ENCODE measurements around the gene UROD.
"Not testable (repeated sequence)": the region's sequence is repeated elsewhere in the genome, so short reads cannot be mapped to it uniquely, and the experiment has no call there.

Gene UROD

DNA sequence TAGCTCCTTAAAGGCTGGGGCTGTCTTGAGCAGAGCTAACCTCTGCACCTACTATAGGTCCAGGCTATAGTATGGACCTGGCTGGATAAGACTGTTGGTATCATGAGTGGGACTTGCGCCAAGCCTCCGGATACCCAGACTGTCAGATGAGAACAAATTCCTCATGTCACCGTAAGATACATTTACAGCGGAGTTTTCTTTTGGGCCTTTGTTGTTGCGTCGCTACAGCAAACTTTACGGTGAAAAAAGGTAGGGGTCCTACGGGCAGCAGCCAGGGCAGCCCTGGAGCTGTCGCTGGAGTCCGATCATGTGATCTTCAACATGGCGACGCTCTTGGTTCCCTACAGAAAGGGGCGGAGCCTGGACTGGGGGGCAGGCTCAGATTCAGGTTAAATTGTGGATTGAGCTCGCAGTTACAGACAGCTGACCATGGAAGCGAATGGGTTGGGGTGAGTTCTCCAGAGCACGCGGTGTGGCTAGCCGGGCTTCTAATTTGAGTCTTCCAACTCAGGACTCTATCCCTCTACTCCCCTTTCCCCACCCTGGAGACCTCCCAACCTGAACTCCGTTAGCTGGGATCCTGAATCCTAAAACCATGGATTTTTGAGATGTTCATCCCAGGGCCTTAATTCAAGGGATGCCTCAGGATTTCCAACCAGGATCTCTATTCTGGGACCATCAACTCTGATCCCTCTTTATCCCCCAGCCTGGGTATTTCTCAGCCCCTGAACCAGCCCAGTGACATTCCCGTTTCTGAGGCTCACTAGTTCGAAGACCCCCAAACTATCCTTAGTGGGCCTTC is at the start of gene UROD:
Gene UROD (plus strand): TSS at position 418 of the 802 bp plus-strand sequence. CDS start 12 bp downstream, at position 430.
- DNase-seq (ENCODE audit: low spot score): peak; percentile 91

DNA sequence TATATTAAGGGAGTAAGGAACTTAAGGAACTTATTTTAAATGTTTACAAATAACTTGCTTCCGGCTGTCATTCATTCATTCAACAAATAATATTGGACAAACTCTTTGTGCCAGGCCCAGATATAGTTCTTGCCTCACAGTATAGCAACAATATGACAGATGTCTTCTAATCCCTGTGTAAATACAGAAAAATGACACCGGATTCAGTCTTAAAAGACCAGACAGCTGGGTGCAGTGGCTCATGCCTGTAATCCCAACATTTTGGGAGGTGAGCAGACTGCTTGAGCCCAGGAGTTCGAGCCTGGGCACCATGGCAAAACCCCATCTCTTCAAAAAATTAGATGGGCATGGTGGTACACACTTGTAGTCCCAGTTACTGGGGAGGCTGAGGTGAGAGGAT is 49.3 kb upstream of the UROD start:
- no peak for DNase-seq (ENCODE audit: low spot score)

DNA sequence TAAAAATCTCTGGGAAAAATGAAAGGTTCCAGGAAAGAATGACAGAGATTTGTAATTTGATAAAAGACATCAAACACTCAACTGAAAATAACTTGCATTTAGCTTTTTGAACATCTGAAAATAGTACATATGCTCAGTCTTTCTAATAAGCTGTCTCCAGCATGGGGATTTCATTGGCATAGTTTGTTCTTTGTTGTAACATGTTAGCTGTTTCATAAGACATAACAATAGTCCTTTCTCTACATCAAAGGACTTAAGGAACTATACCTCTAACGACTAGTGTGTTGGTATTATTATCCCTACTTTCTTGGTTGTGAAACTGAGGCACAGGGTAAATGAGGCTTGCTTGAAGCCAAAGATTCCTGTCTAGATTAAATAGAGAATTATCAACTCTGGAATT is 47.7 kb upstream of the UROD start:
- no peak for DNase-seq (ENCODE audit: low spot score)

DNA sequence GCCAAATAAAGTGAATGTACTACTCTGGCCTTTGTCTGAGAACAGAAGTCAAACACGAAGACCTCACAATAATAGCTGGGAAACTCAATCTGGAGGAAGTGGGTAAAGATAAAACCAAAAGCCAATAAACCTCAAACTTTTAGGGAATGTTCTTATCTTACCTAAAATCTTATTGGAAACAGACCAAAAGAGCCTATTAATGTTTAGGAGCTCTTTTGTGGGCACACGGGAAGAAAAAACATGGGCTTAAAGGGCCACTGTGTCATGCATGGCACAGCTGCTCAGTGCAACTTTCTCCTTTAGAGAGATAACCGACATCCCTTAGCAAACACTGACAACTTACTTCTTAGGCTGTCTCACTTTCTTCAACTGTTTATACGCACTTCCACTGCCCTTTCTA is 41.7 kb upstream of the UROD start:
- DNase-seq (ENCODE audit: low spot score): no peak

DNA sequence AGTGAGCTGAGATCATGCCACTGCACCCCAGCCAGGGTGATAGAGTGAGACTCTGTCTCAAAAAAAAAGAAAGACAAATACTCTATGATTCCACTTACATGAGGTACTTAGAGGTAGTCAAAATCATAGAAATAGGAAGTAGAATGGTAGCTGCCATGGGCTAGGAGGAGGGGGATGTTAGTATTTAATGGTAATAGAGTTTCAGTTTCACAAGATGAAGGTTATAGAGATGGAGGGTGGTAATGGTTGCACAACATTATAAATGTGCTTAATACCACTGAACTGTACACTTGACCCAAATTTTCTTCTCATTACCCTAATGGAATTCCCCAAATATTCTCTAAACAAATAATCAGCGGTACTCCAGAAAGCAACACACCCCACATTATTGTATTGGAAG is 38.4 kb upstream of the UROD start:
- no peak for DNase-seq (ENCODE audit: low spot score)

DNA sequence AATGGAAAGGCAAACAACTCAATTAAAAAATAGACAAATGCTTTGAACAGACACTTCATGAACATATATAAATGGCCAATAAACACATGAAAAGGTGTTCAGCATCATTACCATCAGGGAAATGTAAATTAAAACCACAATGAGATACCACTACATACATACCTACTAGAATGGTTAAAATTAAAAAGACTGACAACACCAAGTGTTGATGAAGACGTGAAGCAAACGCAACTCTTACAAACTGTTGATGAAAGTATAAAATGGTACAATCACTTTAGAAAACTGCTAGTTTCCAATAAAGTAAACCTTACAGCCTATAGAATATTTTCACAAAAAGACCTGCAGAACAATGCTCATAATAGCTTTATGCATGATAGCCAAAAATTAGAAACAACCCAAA is 35.8 kb upstream of the UROD start:
- no peak for DNase-seq (ENCODE audit: low spot score)

DNA sequence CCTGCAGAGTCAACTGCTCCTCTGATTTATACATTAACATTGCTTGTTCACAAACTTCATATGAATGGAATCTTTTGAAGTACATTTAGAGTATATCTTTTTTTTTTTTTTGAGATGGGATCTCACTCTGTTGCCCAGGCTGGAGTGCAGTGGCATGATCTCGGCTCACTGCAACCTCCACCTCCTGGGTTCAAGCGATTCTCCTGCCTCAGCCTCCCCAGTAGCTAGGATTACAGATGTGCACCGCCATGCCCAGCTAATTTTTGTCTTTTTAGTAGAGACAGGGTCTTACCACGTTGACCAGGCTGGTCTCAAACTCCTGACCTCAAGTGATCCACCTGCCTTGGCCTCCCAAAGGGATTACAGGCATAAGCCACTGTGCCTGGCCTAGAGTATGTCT is 34.7 kb upstream of the UROD start:
- DNase-seq (ENCODE audit: low spot score): not testable (repeated sequence)

DNA sequence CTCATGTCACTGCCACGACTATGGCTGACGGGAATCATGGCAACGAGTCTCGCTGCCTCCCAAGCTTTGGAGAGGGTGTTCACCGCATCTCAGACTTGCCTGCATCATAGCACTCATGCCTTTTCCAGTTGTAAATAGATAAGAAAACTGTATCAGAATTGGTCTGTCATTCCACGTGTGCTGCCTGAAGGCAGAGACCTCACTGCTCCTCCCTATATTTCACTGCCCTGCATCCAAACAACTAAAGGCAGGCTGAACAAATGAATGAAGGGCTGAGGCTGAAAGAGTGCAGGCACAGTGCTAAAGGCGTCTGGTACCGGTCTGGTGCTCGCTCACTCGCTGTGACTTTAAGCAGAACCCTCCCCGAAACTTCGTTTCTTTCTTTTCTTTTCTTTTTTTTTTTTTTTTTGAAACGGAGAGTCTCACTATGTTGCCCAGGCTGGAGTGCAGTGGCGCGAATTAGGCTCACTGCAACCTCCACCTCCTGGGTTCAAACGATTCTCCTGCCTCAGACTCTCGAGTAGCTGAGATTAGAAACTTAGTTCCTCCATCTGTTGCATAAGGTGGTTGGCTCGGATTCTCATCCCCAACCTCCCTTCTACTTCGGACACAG is 26.2 kb upstream of the UROD start:
- no peak for DNase-seq (ENCODE audit: low spot score)

DNA sequence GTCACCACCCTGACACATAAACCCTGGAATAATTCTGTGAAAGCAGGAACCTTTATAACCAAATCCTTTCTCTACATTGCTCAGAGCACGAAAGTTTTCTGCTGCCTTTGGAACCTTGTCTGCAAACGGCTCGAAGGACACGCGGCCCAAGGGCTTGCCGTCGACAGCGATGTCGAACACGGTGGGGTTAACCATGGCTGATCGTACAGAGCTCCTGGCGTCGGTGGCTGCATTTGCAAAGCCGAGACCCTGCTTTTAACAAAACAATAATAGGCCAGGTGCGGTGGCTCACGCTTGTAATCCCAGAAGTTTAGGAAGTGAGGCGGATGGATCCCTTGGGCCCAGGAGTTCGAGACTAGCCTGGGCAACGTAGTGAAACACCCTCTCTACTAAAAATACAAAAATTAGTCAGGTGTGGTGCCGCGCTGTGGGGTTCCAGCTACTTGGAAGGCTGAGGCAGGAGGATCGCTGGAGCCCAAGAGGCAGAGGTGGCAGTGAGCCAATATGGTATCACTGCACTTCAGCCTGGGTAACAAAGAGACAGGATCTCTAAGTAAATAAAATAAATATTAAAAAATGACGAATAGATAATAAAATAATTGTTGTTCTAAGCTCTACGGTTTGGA is 23.4 kb upstream of the UROD start:
- DNase-seq (ENCODE audit: low spot score): no peak

DNA sequence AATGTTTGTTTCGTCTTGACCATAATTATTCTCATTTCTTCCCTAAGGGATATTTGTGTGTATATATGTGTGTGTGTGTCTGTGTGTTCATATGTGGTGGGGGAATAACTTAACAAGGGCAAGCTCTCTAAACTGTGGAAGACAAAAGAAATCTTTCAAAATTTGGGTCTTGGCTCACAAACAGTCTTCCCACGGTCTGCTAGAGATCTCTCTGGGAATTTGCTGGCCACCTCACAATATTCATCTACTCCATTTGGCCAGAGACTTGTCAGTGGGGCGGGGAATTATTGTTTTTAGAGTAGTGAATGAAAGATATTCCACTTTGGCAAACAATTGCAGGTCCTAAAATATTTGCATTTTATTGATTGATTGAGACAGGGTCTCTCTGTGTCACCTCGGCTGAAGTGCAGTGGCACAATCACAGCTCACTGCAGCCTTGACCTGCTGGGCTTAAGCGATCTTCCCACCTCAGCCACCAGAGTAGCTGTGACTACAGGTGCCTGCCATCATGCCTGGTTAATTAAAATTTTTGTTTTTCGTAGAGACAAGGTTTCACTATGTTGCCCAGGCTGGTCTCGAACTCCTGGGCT is 17.6 kb upstream of the UROD start:
- no peak for DNase-seq (ENCODE audit: low spot score)

DNA sequence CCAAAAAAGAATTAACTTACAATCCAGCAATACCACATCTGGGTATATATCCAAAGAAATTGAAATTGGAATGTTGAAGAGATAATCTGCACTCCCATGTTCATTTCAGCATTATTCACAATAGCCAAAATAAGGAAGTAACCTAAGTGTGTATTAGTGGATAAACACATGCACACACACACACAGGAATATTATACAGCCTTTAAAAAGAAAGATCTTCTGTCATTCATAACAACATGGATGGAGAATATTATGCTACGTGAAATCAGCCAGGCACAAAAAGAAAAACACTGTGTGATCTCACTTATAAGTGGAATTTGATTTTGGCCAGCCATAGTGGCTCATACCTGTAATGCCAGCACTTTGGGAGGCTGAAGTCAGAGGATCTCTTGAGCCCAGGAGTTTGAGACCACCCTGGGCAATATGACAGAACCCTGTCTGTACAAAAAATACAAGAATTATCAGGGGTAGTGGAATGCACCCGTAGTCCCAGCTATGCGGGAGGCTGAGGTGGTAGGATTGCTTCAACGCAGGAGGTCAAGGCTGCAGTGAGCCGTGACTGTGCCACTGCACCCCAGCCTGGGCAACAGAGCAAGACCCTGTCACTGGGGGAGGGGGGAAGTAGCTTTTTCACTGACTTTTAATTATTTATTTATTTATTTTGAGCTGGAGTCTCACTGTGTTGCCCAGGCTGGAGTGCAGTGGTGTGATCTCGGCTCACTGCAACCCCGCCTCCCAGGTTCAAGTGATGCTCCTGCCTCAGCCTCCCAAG is 16.4 kb upstream of the UROD start:
- no peak for DNase-seq (ENCODE audit: low spot score)

DNA sequence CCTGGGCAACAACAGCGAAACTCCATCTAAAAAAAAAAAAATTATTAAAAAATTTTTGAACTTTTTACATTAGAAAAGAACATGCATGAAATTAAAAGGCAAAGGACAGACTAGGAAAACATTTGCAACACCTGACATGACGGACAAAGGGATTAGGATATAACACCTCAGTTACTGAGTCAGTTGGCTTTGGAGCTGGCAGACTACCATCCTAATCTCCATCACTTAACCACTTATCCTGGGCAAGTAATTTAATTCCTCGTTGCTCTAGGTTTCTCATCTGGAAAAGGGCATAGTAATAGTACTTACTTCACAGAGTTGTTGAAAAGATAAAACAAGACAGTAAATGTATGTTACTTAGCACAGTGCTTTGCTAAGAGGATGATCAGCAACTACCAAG is 12.8 kb upstream of the UROD start:
- DNase-seq (ENCODE audit: low spot score): no peak

DNA sequence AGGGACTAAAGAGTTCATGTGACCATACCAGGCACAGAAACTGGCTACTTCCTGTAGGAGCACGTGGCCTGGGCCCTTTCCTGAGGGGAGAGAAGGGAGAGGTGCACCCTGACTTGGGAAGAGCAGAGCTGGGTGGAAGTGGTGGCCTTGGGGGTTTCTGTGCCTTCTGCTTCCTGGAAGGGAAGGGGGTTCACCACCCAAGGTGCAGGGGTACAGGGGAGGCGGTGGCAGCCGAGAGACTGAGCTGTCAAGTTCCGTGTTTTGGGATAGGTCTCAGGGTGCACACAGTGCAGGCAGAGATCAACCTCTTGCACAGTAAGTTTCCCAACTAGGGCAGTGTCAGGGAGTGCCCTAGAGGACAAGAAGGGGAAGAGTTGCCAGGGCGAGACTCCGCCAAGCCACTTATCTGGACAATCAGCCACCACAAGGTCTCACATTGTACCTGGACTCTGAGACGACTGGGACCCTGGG is 11.0 kb upstream of the UROD start:
- no peak for DNase-seq (ENCODE audit: low spot score)

DNA sequence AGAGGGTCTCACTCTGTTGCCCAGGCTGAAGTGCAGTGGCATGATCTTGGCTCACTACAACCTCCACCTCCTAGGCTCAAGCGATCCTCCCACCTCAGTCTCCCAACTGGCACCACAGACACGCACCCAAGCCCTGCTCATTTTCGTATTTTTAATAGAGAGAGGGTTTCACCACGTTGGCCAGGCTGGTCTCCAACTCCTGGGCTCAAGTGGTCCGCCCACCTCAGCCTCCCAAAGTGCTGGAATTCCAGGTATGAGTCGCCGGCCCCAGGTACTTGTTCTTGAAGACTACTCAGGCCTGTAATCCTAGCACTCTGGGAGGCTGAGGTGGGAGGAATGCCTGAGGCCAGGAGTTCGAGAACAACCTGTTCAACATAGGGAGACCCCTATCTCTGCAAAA is 10.5 kb upstream of the UROD start:
- DNase-seq (ENCODE audit: low spot score): not testable (repeated sequence)

DNA sequence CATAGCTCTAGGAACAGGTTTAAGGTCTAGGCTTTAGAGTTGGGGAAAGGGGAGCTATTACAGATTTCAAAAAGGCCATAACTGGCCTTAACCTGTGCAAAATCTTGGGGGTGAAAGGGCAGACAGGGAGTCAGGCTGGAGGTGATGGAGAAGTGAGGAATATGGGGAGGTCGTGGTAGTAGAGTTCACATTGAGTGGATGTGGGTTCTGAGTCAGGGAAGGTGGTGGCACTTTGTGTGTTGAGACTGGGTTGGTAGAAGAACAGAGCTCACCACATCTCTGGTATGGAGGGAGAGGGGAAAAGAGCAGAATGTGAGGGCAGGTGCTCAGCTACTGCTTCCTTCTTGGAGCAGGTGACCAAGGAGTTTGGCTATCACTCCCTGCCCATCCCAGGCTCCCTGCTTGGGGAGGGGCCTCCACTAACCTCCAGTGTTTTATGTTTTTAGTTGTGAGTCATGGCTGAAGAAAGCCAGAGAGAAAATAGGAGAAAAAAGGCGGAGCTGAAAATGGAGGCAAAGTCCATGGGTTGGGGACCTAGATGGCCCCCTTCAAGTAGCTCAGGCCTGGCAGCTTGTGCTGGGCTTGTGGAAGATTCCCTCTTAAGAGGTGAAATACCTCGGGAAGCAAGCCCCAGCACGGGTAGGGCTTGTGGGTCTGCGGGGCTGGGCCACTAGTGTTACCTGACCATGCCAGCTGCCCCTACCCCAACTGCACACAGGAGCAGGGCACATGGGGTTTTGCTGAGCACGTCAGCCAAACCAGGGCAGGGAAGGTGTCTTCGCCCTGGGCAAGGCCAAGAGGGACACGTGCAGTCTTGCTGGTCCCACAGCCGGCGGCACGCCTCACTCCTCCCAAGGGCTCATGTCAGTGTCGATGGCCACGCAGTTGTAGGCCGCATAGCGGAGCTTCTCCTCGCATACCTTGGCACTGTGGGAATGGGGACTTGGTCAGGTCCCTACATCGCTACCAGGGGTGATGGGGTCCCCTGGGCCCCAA is 9.1 kb upstream of the UROD start:
- no peak for DNase-seq (ENCODE audit: low spot score)

DNA sequence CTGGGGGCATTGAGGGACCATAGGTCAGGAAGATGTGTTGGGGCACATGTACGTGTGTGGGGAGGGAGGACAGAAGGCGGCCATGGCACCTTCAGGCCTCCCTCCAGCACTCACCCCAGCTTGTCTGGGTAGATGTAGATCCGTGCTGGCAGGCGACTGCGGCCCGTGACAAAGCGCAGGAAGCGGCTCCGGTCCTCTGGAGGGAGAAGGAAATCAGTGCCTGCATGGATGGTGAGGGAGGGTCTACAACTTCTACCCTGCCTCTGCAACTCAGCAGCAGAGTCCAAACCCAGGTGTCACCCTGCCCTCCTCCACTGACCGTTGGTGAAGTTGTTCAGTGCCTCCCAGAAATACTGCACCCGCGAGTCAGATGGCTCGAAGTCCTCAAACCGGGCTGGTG is 8.3 kb upstream of the UROD start:
- DNase-seq (ENCODE audit: low spot score): no peak

DNA sequence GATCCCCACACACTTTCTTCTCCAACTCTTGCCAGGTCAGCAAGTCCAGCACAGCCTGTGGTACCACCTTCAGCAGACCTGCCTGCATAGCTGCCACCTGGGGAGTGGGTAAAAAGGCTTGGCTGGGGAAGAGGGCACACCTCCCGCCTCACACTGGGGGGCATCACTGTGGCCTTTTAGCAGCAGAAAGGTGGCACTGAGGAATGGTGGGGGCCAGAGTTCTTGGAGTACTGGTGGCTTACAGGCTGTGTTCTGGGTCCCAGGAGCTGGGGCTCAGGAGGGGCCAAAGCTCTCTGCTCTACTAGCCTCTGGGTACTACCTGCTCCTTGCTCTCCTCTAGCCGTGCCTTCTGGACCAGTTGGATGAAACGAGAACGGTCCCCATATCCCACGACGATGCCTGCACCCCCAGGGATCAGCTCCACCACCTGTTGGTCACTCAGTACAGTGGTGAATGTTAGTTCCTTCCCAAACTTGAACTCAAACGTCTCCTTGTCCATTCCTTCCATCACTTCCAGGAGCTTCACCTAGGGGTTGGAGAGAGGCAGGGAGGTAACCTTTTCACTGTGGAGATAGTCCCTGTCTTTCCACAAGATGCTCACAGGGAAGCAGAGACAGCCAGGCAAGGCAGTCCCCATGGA is 7.7 kb upstream of the UROD start:
- no peak for DNase-seq (ENCODE audit: low spot score)

DNA sequence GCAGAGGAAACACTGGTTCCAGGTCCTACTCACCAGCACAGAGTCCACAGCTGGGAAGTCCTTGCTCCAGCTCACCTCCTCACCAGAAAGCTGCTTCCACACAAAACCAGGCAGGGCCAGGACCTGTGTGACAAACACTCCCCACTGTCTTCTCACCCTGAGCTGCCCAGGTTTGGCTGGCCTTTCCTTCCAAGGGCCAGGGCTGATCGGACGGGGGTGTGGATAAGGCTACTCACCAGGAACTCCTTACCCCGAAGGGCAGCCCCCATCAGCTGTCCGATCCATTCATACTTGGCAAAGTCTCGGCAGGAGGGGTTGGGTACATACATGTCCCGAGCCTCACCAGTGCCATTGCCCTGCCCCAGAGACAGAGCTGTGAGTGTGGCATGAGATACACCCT is 6.3 kb upstream of the UROD start:
- DNase-seq (ENCODE audit: low spot score): no peak

DNA sequence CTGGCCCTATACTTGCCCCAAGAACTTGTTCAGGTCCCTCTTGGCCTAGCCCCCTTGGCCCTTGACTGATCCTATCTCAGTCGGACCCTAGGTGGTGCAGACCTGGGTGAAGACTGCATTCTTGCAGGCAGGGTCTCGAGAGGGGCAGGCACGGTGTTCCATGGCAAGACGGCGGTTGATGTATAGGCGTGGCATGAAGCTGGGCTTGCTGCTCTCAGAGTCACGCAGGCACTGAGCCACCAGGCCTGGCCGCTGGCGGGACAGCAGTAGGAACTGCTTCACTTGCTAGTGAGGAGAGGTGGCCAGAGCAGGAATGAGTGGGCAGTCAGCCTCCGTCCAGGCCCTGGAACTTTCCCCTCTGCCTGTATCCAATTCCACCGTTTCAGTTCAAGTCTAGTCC is 4.7 kb upstream of the UROD start:
- DNase-seq (ENCODE audit: low spot score): no peak

DNA sequence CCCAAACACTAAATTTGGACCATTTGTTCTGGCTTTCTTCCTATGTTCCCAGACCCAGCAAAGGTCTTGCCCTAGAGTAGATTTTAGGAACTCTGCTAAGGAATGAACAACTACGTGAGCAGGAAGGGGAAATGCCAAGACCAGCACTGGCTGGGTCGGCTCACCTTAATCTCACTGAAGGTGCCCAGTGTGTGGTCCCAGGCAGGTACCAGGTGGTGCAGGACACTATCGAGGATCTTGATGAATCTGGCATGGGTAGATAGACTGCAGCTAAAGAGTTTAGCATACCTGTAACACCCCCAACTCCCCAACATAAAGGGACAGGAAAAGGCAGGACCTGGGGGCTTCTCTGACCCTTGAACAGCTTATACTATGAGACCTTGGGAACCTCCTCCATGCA is 4.0 kb upstream of the UROD start:
- DNase-seq (ENCODE audit: low spot score): no peak

All from HuH-7 (cell line).